K562 (cell line): Measurements from ENCODE around the gene FAM117A. TPM values are rescaled to one million over a fixed set of nuclear protein-coding genes. Genes with fewer than 3 reads are reported as not detected.

Experiments
- C11orf30 ChIP-seq: fragments of 450-650 bp; IDR thresholded peaks from 2 replicates; pipeline ENCODE4 v1.6.1; 2016; ENCODE audit warnings: low read depth, mild to moderate bottlenecking
- CBFA2T3 ChIP-seq: fragments of 450-650 bp; IDR thresholded peaks from 2 replicates; pipeline ENCODE4 v1.6.1; 2017
- EP400 ChIP-seq: fragments of 450-650 bp; IDR thresholded peaks from 2 replicates; pipeline ENCODE4 v1.6.1; 2017; ENCODE audit warnings: antibody characterized with exemption, mild to moderate bottlenecking, moderate library complexity
- FOXP4 ChIP-seq: sonication (generic); formaldehyde crosslinking; IDR thresholded peaks from 2 replicates; pipeline ENCODE4 v1.8.0; 2022; ENCODE audit warnings: mild to moderate bottlenecking, missing genetic modification reagents, borderline replicate concordance
- HDAC1 ChIP-seq, 2 experiments: fragments of 450-650 bp; IDR thresholded peaks; 2 replicates each; pipeline ENCODE4 v1.6.1; 2016 to 2017; ENCODE audit warnings: inconsistent platforms in 1 of 2, mild to moderate bottlenecking in 1 of 2, moderate library complexity in 1 of 2
- MYNN ChIP-seq, 2 experiments: sonication (generic); formaldehyde crosslinking in 1 of 2; IDR thresholded peaks; 2 replicates each; pipeline versions ENCODE4 v1.5.0 to v1.6.1; 2016 to 2020; ENCODE audit warnings: antibody characterized with exemption in 1 of 2, missing genetic modification reagents in 1 of 2
- NCOA2 ChIP-seq, 2 experiments: fragments of 450-650 bp; IDR thresholded peaks; 2 replicates each; pipeline ENCODE4 v1.6.1; 2018; ENCODE audit warnings: mild to moderate bottlenecking in 2 of 2, moderate library complexity in 1 of 2; ENCODE audit not compliant: partially characterized antibody in 2 of 2
- NONO ChIP-seq, 2 experiments: fragments of 200-400 bp in 1 of 2; fragments of 450-650 bp in 1 of 2; formaldehyde crosslinking in 1 of 2; IDR thresholded peaks; 2 replicates each; pipeline ENCODE4 v1.6.1; 2017; ENCODE audit warnings: low read depth in 2 of 2, mild to moderate bottlenecking in 2 of 2, moderate library complexity in 2 of 2, low read length in 1 of 2
- PRMT5 ChIP-seq: sonication (generic); formaldehyde crosslinking; IDR thresholded peaks from 2 replicates; pipeline ENCODE4 v1.5.0; 2020; ENCODE audit warnings: missing genetic modification reagents
- SMAD4 ChIP-seq: fragments of 250-450 bp; sonication (Bioruptor Pico); conservative IDR thresholded peaks from 2 replicates; pipeline ENCODE4 v1.8.0; 2021; ENCODE audit warnings: inconsistent platforms, mild to moderate bottlenecking, moderate library complexity
- TAL1 ChIP-seq: fragments of 450-650 bp; IDR thresholded peaks from 2 replicates; pipeline ENCODE4 v1.6.1; 2016; ENCODE audit warnings: mild to moderate bottlenecking
- TCF15 ChIP-seq: fragments of 250-450 bp; sonication (Bioruptor Pico); IDR thresholded peaks from 2 replicates; pipeline ENCODE4 v1.8.0; 2022; ENCODE audit warnings: moderate library complexity, mild to moderate bottlenecking, inconsistent platforms
- TEAD4 ChIP-seq, 2 experiments: sonication (generic) in 1 of 2; formaldehyde crosslinking in 1 of 2; IDR thresholded peaks; 2 replicates each; pipeline versions ENCODE4 v1.6.1 to v1.8.0; 2012 to 2022; ENCODE audit warnings: borderline replicate concordance in 1 of 2, inconsistent platforms in 1 of 2, low read length in 1 of 2, mild to moderate bottlenecking in 1 of 2, missing genetic modification reagents in 1 of 2
- VEZF1 ChIP-seq: fragments of 200-800 bp; sonication (Bioruptor generic); IDR thresholded peaks from 2 replicates; pipeline ENCODE4 v1.6.1; 2017; ENCODE audit warnings: missing genetic modification characterization, missing compliant biosample characterization
- ZFP36 ChIP-seq: fragments of 150-350 bp; IDR thresholded peaks from 2 replicates; pipeline ENCODE4 v1.6.1; 2018; ENCODE audit warnings: low read length, low read depth; ENCODE audit not compliant: partially characterized antibody
- ZNF507 ChIP-seq: conservative IDR thresholded peaks from 2 replicates; pipeline ENCODE4 v1.6.1; 2017; ENCODE audit warnings: missing genetic modification characterization, missing compliant biosample characterization
- polyA plus RNA-seq, 8 experiments: library from polyadenylated mRNA; depleted of rRNA in 4 of 8; stranded (reverse) in 5 of 8; unstranded in 3 of 8; fragments of >200 nt; fragmentation: Nextera tagmentation in 2 of 8; fragmentation: Illumina TruSeq in 1 of 8; extraction: Ambion mirVana in 2 of 8; extraction: Trizol in 1 of 8; gene quantifications; 2 replicates each; pipeline versions ENCODE4 v1.2.1 to v1.2.3, GENCODE V29; 2011 to 2014; ENCODE audit warnings: inconsistent platforms in 1 of 8, missing spikeins in 1 of 8
- total RNA-seq, 7 experiments: library from RNA; depleted of rRNA in 6 of 7; stranded (reverse); fragments of >200 nt in 6 of 7; fragmentation: Illumina TruSeq in 2 of 7; extraction: Trizol in 2 of 7; gene quantifications; 2 replicates each; pipeline versions ENCODE4 v1.2.1 to v1.2.3, GENCODE V29; 2011 to 2021; ENCODE audit warnings: low replicate concordance in 1 of 7
- TF ChIP-seq, protein P1 (sequence below): fragments of 250-450 bp; sonication (Bioruptor Pico); IDR thresholded peaks from 2 replicates; pipeline ENCODE4 v1.8.0; 2021; ENCODE audit warnings: borderline replicate concordance, mild to moderate bottlenecking, moderate library complexity; ENCODE audit not compliant: poor library complexity, severe bottlenecking
- TF ChIP-seq, protein P2 (sequence below): IDR thresholded peaks from 2 replicates; pipeline ENCODE4 v1.6.1; 2012; ENCODE audit warnings: low read depth, low read length, improper control_type of control experiment, borderline replicate concordance

FAM117A gene
- total and polyA plus RNA-seq, 9 of the 15 experiments (the other 6 are each of a cell fraction or from before 2014, with no cell fraction given): 3.1 to 79.7 (median 36.6) TPM

- TF ChIP-seq, protein P1, sequence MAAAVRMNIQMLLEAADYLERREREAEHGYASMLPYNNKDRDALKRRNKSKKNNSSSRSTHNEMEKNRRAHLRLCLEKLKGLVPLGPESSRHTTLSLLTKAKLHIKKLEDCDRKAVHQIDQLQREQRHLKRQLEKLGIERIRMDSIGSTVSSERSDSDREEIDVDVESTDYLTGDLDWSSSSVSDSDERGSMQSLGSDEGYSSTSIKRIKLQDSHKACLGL: no peak
- TF ChIP-seq TAL1 (peak; percentile 68), HDAC1 (IDR thresholded peaks at IDR 0.05) (no peak), ZFP36 (no peak), SMAD4 (CRISPR knock-in tag) (no peak), FOXP4 (CRISPR knock-in tag) (no peak), CBFA2T3 (peak; percentile 88), TEAD4 (IDR thresholded peaks at IDR 0.05; ENCODE audit: low read length) (peak; percentile 48; the same call in 1 of the 2 replicates), TEAD4 (CRISPR knock-in tag; IDR thresholded peaks at IDR 0.05; ENCODE audit: borderline replicate concordance) (no peak), EP400 (no peak), PRMT5 (CRISPR knock-in tag) (no peak), TCF15 (CRISPR knock-in tag) (no peak), NCOA2 (IDR thresholded peaks at IDR 0.05; ENCODE audit: partially characterized antibody in 2 of 2) (no peak), C11orf30 (peak; percentile 51), NONO (IDR thresholded peaks at IDR 0.05; ENCODE audit: low read depth in 2 of 2, low read length in 1 of 2) (no peak), ZNF507 (tag) (no peak), MYNN (IDR thresholded peaks at IDR 0.05) (peak; percentile 53; the same call in 1 of the 2 replicates), MYNN (CRISPR knock-in tag; IDR thresholded peaks at IDR 0.05) (no peak), VEZF1 (no peak)
- TF ChIP-seq, protein P2, sequence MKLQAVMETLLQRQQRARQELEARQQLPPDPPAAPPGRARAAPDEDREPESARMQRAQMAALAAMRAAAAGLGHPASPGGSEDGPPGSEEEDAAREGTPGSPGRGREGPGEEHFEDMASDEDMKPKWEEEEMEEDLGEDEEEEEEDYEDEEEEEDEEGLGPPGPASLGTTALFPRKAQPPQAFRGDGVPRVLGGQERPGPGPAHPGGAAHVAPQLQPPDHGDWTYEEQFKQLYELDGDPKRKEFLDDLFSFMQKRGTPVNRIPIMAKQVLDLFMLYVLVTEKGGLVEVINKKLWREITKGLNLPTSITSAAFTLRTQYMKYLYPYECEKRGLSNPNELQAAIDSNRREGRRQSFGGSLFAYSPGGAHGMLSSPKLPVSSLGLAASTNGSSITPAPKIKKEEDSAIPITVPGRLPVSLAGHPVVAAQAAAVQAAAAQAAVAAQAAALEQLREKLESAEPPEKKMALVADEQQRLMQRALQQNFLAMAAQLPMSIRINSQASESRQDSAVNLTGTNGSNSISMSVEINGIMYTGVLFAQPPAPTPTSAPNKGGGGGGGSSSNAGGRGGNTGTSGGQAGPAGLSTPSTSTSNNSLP: 0 out of 2 replicates have a peak, but pooled peaks have one; percentile 48
These were observed 3.1 kb upstream of the FAM117A start (continued) for GRCh38 chr17:49766918-49767530.
